ENCODE data around the gene FSTL3. TPM values are rescaled to one million over a fixed set of nuclear protein-coding genes. Genes with fewer than 3 reads are reported as not detected.

FSTL3 gene
- total and polyA plus RNA-seq, 2 of the 13 experiments (the other 11 are each of a cell fraction or from before 2014, with no cell fraction given): 13.5 to 15.6 TPM

- TF ChIP-seq SNAPC4 (CRISPR knock-in tag; IDR thresholded peaks at IDR 0.05) (no peak), ZBTB34 (CRISPR knock-in tag; IDR thresholded peaks at IDR 0.05) (no peak), ZNF207 (IDR thresholded peaks at IDR 0.05; ENCODE audit: borderline replicate concordance) (no peak), PAXIP1 (CRISPR knock-in tag; conservative IDR thresholded peaks at IDR 0.05) (0 out of 2 replicates have a peak, but pooled peaks have one; percentile 25), ZIK1 (CRISPR knock-in tag; IDR thresholded peaks at IDR 0.05; ENCODE audit: borderline replicate concordance, low read depth) (no peak), PATZ1 (CRISPR knock-in tag; IDR thresholded peaks at IDR 0.05) (peak; percentile 91), ZNF510 (CRISPR knock-in tag; IDR thresholded peaks at IDR 0.05; ENCODE audit: low read depth) (no peak), HNRNPH1 (optimal IDR thresholded peaks at IDR 0.05; ENCODE audit: low read depth, low read length) (no peak), EHMT2 (IDR thresholded peaks at IDR 0.05; ENCODE audit: borderline replicate concordance, low read depth, low read length) (no peak), ZNF274 (CRISPR knock-in tag; IDR thresholded peaks at IDR 0.05) (peak; percentile 30; the same call in 1 of the 2 replicates), MAZ (IDR thresholded peaks at IDR 0.05; ENCODE audit: borderline replicate concordance, low read depth, low read length) (no peak), MAZ (CRISPR knock-in tag; IDR thresholded peaks at IDR 0.05; ENCODE audit: low read depth) (peak; percentile 61; the same call in 1 of the 2 replicates), GTF3A (CRISPR knock-in tag; conservative IDR thresholded peaks at IDR 0.05) (no peak), BRF2 (CRISPR knock-in tag; IDR thresholded peaks at IDR 0.05) (no peak), ZNF780A (CRISPR knock-in tag; IDR thresholded peaks at IDR 0.05) (no peak)
Measured at GRCh38 chr19:718991-719512, 42.9 kb downstream of the FSTL3 start (continued).

All from HepG2 (cell line).